Osteoblast (primary cell): ENCODE measurements around the gene MRPL12. TPM values are rescaled to one million over a fixed set of nuclear protein-coding genes. Genes with fewer than 3 reads are reported as not detected.

ENCODE experiments used
- DNase-seq: peaks from one replicate; pipeline ENCODE4 v3.0.0; 2011; ENCODE audit warnings: low spot score, mixed read lengths; ENCODE audit not compliant: insufficient read length; ENCODE audit errors: missing footprints
- H2AFZ ChIP-seq: 2 replicates; pipeline ENCODE4 v1.6.0; 2011; ENCODE audit warnings: mild to moderate bottlenecking, low read length
- H3K27ac ChIP-seq: 2 replicates; pipeline ENCODE4 v1.5.1; 2011; ENCODE audit warnings: mild to moderate bottlenecking, low read depth, low read length, moderate library complexity
- H3K27me3 ChIP-seq: 2 replicates; pipeline ENCODE4 v1.6.0; 2012; ENCODE audit warnings: mild to moderate bottlenecking, control low read depth, inconsistent platforms, low read length, moderate library complexity; ENCODE audit not compliant: insufficient read depth
- H3K36me3 ChIP-seq: 2 replicates; pipeline ENCODE4 v1.5.1; 2011; ENCODE audit warnings: mild to moderate bottlenecking, low read length, control low read depth, moderate library complexity; ENCODE audit not compliant: insufficient read depth
- H3K4me1 ChIP-seq: 2 replicates; pipeline ENCODE4 v1.5.1; 2011; ENCODE audit warnings: mild to moderate bottlenecking, low read length, control low read depth, moderate library complexity; ENCODE audit not compliant: insufficient read depth
- H3K4me2 ChIP-seq: 2 replicates; pipeline ENCODE4 v1.6.0; 2011; ENCODE audit warnings: mild to moderate bottlenecking, low read length; ENCODE audit not compliant: insufficient read depth
- H3K4me3 ChIP-seq: fragments of 200-600 bp; sonication (generic); 3 replicates; pipeline ENCODE4 v1.5.1; 2012; ENCODE audit warnings: mild to moderate bottlenecking, low read length, inconsistent platforms; ENCODE audit not compliant: insufficient read depth
- H3K79me2 ChIP-seq: 2 replicates; pipeline ENCODE4 v1.6.0; 2012; ENCODE audit warnings: mild to moderate bottlenecking, low read length, control low read depth, inconsistent platforms; ENCODE audit not compliant: insufficient read depth
- H3K9me3 ChIP-seq: 2 replicates; pipeline ENCODE4 v1.5.1; 2011; ENCODE audit warnings: low read depth, low read length, control low read depth
- H4K20me1 ChIP-seq: 2 replicates; pipeline ENCODE4 v1.6.0; 2012; ENCODE audit warnings: mild to moderate bottlenecking, low read length, control low read depth; ENCODE audit not compliant: insufficient read depth
- CTCF ChIP-seq: IDR thresholded peaks from 2 replicates; pipeline ENCODE4 v1.5.1; 2011; ENCODE audit warnings: mild to moderate bottlenecking, low read depth, low read length, moderate library complexity; ENCODE audit errors: extremely low read depth
- total RNA-seq: library from RNA; depleted of rRNA; stranded (reverse); fragments of >200 nt; gene quantifications from 2 replicates; pipeline ENCODE4 v1.2.3, GENCODE V29; 2012

MRPL12 gene
- total RNA-seq, 1 donor, result 6.2 TPM

DNA sequence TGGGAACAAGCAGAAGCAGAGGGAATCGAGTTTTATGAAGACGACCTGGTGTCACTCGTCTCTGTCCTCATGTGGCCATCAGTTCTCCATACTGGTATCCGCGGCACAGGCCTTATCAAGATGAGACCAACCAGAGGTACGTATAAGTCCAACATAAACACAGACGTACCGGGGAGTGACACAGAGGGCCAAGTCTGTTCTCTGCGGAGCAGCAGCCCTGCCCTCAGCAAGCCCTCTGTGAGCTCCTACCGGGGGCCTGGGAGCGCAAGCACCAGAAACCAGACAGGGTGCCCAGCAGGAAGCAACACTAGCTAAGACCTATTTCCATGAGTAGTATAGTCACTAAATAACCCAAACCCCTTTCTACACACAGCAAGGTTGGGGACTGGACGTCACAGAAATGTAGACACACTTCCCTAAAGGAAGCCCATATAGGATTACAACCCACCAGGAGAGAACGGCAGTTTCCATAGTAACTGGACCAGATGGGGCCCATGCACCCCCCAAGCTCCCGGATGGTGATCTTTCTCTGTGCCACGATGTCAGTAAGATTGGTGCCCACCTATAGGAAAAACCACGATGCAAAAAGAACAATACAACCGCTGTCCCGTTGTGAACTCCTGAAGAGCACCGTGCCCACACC is 20.5 kb upstream of the MRPL12 start:
- Histone ChIP-seq H3K4me1 (peaks cover 23% of the 10 kb centered on the region), H3K36me3 (peaks cover 29% of the 10 kb centered on the region), H3K4me2 (peak overlapping the region; percentile 97), H4K20me1 (peaks cover 41% of the 10 kb centered on the region), H3K79me2 (peaks cover 75% of the 10 kb centered on the region), H2AFZ (peak overlapping the region; percentile 78), H3K27me3 (no peaks in the 10 kb centered on the region), H3K9me3 (no peaks in the 10 kb centered on the region), H3K4me3 (peak overlapping the region; percentile 97), H3K27ac (peak overlapping the region; percentile 85)
- DNase-seq, result peak; percentile 86
- no peak for TF ChIP-seq CTCF

DNA sequence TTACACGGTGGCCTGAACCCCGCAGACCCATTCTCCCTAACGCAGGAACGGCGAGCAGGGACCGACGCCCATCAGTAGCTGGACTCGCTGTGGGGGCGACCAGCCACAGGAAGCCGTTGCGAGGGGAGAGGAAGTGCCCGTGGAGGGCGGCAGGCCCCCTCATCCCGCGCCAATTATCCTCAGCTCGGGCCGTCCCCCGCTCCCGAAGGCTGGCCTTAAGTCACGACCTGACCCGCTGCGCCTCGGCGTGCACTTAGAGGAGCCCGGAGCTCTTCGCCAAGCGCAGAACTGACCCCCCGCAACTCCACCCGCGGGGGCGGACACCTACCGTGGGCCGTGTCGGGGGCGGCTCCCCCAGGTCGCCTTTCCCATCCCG is 20.0 kb upstream of the MRPL12 start:
- Histone ChIP-seq H3K4me3 (peak overlapping the region; percentile 97), H3K36me3 (peaks cover 34% of the 10 kb centered on the region), H4K20me1 (peaks cover 46% of the 10 kb centered on the region), H3K9me3 (no peaks in the 10 kb centered on the region), H2AFZ (peak overlapping the region; percentile 78), H3K79me2 (peaks cover 80% of the 10 kb centered on the region), H3K4me1 (peaks cover 23% of the 10 kb centered on the region), H3K4me2 (peak overlapping the region; percentile 97), H3K27me3 (no peaks in the 10 kb centered on the region), H3K27ac (peak overlapping the region; percentile 85)
- DNase-seq, result peak; percentile 92
- TF ChIP-seq CTCF, result no peak

GRCh38 chr17:81683584-81684441 is 19.4 kb upstream of the MRPL12 start, which contains the start of the genes ARL16 and HGS:
Gene ARL16, minus strand, starts transcription at chr17:81683797. Its CDS starts 44 bp downstream, at chr17:81683753.
Gene HGS, plus strand, starts transcription at chr17:81684011. Its CDS starts 56 bp downstream, at chr17:81684067.
- no peaks in the 10 kb centered on the region for H3K9me3 ChIP-seq
- TF ChIP-seq CTCF, result no peak
- peak; percentile 100 for DNase-seq
- H3K27me3 ChIP-seq, result no peaks in the 10 kb centered on the region
- peaks cover 52% of the 10 kb centered on the region for H4K20me1 ChIP-seq
- peak within 1 kb of the TSS; percentile 97 for H3K4me2 ChIP-seq
- H3K36me3 ChIP-seq, result peaks cover 40% of the 10 kb centered on the region
- peak within 1 kb of the TSS; percentile 91 for H3K27ac ChIP-seq
- peak within 1 kb of the TSS; percentile 97 for H3K4me3 ChIP-seq
- peaks cover 23% of the 10 kb centered on the region for H3K4me1 ChIP-seq
- H3K79me2 ChIP-seq, result peaks cover 86% of the 10 kb centered on the region
- H2AFZ ChIP-seq, result peak within 1 kb of the TSS; percentile 78

DNA sequence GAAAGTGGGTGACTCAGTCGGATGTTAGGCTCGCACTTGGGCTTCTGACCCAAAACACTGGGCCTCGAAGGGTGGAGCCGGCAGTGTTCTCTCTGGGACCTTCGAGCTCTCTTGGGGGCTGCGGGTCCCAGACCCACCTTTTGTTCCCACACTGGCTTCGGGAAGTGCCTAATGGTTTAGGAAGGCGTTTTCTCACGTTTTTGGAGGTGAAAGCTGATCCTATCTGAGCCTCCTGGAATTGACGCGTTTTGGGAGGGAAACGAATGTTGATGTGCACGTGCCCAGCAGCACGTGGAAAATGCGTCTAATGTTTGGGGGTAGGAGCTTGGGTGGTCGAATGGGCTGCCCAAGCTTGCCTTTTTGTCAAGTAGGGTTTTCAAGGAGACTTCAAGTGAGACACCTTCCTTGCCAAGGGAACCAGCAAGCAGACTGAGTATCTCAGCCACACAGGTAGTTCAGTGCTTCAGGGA is 18.7 kb upstream of the MRPL12 start:
- Histone ChIP-seq H3K27me3 (no peaks in the 10 kb centered on the region), H3K9me3 (no peaks in the 10 kb centered on the region), H2AFZ (no peak overlapping the region), H3K4me3 (peak overlapping the region; percentile 97), H4K20me1 (peaks cover 59% of the 10 kb centered on the region), H3K36me3 (peaks cover 45% of the 10 kb centered on the region), H3K4me1 (peaks cover 23% of the 10 kb centered on the region), H3K27ac (peak overlapping the region; percentile 91), H3K79me2 (peaks cover 93% of the 10 kb centered on the region), H3K4me2 (peak overlapping the region; percentile 91)
- no peak for TF ChIP-seq CTCF
- DNase-seq, result peak; percentile 99
